Stimulated activated CD4-positive, alpha-beta T cell treated with anti-CD3 and anti-CD28 coated beads, TNF-alpha, amount 100 ng/mL, for 1 hour (primary cell): ENCODE measurements around the gene MDM4.
"Not testable (repeated sequence)": the region's sequence is repeated elsewhere in the genome, so short reads cannot be mapped to it uniquely, and the experiment has no call there.

Source experiments
- DNase-seq, 3 donors: peaks; one replicate each; pipeline ENCODE4 v3.0.0-alpha.2; 2020; ENCODE audit warnings: low read depth in 3 of 3, low spot score in 1 of 3

MDM4 gene

GRCh38 chr1:204516180-204516879 is at the start of gene MDM4:
Gene MDM4 (plus strand): TSS chr1:204516406. CDS start chr1:204525519, 9,113 bp downstream.
- DNase-seq, result peak; percentile 82 to 88 (median 84)

- DNase-seq, result no peak
These were observed 49.5 kb upstream of the MDM4 start for GRCh38 chr1:204466416-204467405.

- no peak for DNase-seq
These were observed 48.0 kb upstream of the MDM4 start for GRCh38 chr1:204468206-204468605.

GRCh38 chr1:204468766-204469302 is 47.4 kb upstream of the MDM4 start:
- DNase-seq, result no peak

- no peak for DNase-seq
These were observed 46.9 kb upstream of the MDM4 start for GRCh38 chr1:204469304-204469703.

GRCh38 chr1:204471687-204472086 is 44.5 kb upstream of the MDM4 start:
- DNase-seq, result no peak

GRCh38 chr1:204472660-204473059 is 43.5 kb upstream of the MDM4 start:
- no peak for DNase-seq

- DNase-seq, result no peak
These were observed 42.7 kb upstream of the MDM4 start for GRCh38 chr1:204473400-204473965.

GRCh38 chr1:204475656-204476432 is 40.4 kb upstream of the MDM4 start:
- no peak for DNase-seq

GRCh38 chr1:204476563-204476962 is 39.6 kb upstream of the MDM4 start:
- DNase-seq, result no peak

- DNase-seq, result no peak
These were observed 39.0 kb upstream of the MDM4 start for GRCh38 chr1:204477036-204477740.

- DNase-seq, result no peak
These were observed 37.9 kb upstream of the MDM4 start for GRCh38 chr1:204478172-204478899.

- no peak for DNase-seq
These were observed 37.3 kb upstream of the MDM4 start for GRCh38 chr1:204478921-204479320.

GRCh38 chr1:204479387-204480136 is 36.6 kb upstream of the MDM4 start:
- no peak for DNase-seq

GRCh38 chr1:204480515-204480914 is 35.7 kb upstream of the MDM4 start:
- no peak for DNase-seq

- no peak for DNase-seq
These were observed 32.4 kb upstream of the MDM4 start for GRCh38 chr1:204483791-204484190.

GRCh38 chr1:204486513-204487255 is 29.5 kb upstream of the MDM4 start:
- DNase-seq, result not testable (repeated sequence)

- no peak for DNase-seq
These were observed 29.0 kb upstream of the MDM4 start for GRCh38 chr1:204487256-204487615.
